ENCODE measurements around the gene GALNT18.

Gene GALNT18

GRCh38 chr11:11311169-11311568, 310.6 kb downstream of the GALNT18 start:
- TF ChIP-seq ZC3H10 (CRISPR knock-in tag; IDR thresholded peaks at IDR 0.05): no peak
- no peak for TF ChIP-seq GLIS3 (CRISPR knock-in tag; IDR thresholded peaks at IDR 0.05)
- TF ChIP-seq TSHZ2 (CRISPR knock-in tag; IDR thresholded peaks at IDR 0.05): no peak
- no peak for TF ChIP-seq ZNF565 (CRISPR knock-in tag; conservative IDR thresholded peaks at IDR 0.05; ENCODE audit: low read depth)
- TF ChIP-seq ZNF70 (CRISPR knock-in tag; IDR thresholded peaks at IDR 0.05): no peak
- TF ChIP-seq ARNTL (CRISPR knock-in tag; IDR thresholded peaks at IDR 0.05; ENCODE audit: borderline replicate concordance, low read depth): no peak
- no peak for TF ChIP-seq PATZ1 (CRISPR knock-in tag; IDR thresholded peaks at IDR 0.05; ENCODE audit: borderline replicate concordance)
- no peak for TF ChIP-seq BACH2 (CRISPR knock-in tag; IDR thresholded peaks at IDR 0.05; ENCODE audit: borderline replicate concordance)
- no peak for TF ChIP-seq ISL1 (CRISPR knock-in tag; IDR thresholded peaks at IDR 0.05)
- TF ChIP-seq PPARA (CRISPR knock-in tag; IDR thresholded peaks at IDR 0.05; ENCODE audit: borderline replicate concordance): no peak
- TF ChIP-seq ZFP3 (CRISPR knock-in tag; IDR thresholded peaks at IDR 0.05): no peak
- no peak for TF ChIP-seq ZFP30 (CRISPR knock-in tag; IDR thresholded peaks at IDR 0.05)
- no peak for TF ChIP-seq ESRRG (CRISPR knock-in tag; IDR thresholded peaks at IDR 0.05)
- no peak for TF ChIP-seq SNAI2 (CRISPR knock-in tag; IDR thresholded peaks at IDR 0.05)
- TF ChIP-seq CREB5 (CRISPR knock-in tag; IDR thresholded peaks at IDR 0.05; ENCODE audit: low read depth): no peak
- TF ChIP-seq ZNF8 (CRISPR knock-in tag; IDR thresholded peaks at IDR 0.05): no peak
- TF ChIP-seq CSDC2 (CRISPR knock-in tag; IDR thresholded peaks at IDR 0.05): no peak
- no peak for TF ChIP-seq RARB (CRISPR knock-in tag; IDR thresholded peaks at IDR 0.05)
- TF ChIP-seq POU6F1 (CRISPR knock-in tag; IDR thresholded peaks at IDR 0.05; ENCODE audit: borderline replicate concordance, low read depth): no peak
- TF ChIP-seq TOX (CRISPR knock-in tag; IDR thresholded peaks at IDR 0.05; ENCODE audit: borderline replicate concordance): no peak
- no peak for ATAC-seq

- no peak for ATAC-seq
- TF ChIP-seq PATZ1 (CRISPR knock-in tag; IDR thresholded peaks at IDR 0.05; ENCODE audit: borderline replicate concordance): no peak
- TF ChIP-seq SNAI2 (CRISPR knock-in tag; IDR thresholded peaks at IDR 0.05): no peak
Measured at GRCh38 chr11:11309906-11310305, 311.9 kb downstream of the GALNT18 start.

- ATAC-seq: no peak
- no peak for TF ChIP-seq RARB (CRISPR knock-in tag; IDR thresholded peaks at IDR 0.05)
- TF ChIP-seq CREB5 (CRISPR knock-in tag; IDR thresholded peaks at IDR 0.05; ENCODE audit: low read depth): no peak
- no peak for TF ChIP-seq ESRRG (CRISPR knock-in tag; IDR thresholded peaks at IDR 0.05)
Measured at GRCh38 chr11:11308249-11308648, 313.6 kb downstream of the GALNT18 start.

Measured in SK-N-SH treated with all-trans-retinoic acid at 6 μM for 48 hours (cell line).